PC-9 (cell line): ENCODE results near the gene DST.

ENCODE experiments used
- CTCF ChIP-seq: fragments of 200-600 bp; sonication (generic); conservative IDR thresholded peaks from 2 replicates; pipeline ENCODE4 v1.6.1; 2017; ENCODE audit warnings: mixed run types, antibody characterized with exemption, mild to moderate bottlenecking, moderate library complexity
- EZH2 ChIP-seq: fragments of 200-600 bp; sonication (generic); IDR thresholded peaks from 2 replicates; pipeline ENCODE4 v1.8.0; 2017; ENCODE audit warnings: antibody characterized with exemption, low read depth

DNA sequence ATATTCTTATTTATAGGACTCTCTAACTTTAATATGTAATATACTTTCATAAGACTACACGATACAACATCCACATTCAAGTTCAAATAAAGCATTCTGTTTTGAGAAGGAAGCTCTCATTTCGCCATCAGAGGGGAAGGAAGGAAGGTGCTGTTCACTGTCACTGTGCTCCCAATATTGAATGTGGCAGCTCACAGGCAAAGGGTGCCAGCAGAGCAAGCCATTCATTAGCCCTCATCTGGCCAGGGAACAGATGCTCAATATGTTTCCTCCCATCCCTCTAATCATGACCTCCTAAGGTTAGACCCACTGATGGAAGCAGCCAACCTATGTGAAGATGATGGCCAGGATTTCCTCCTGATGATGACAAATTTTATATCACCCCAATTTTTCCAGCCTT is 154.4 kb downstream of the DST start:
- TF ChIP-seq CTCF (no peak), EZH2 (no peak)
